DMS53 (cell line): ENCODE data around the gene RGS6.

ENCODE experiments used
- DNase-seq: peaks from one replicate; lab custom pipeline; 2025; lab: John Stamatoyannopoulos, UW

The RGS6 gene

GRCh38 chr14:71947947-71948500, 15.8 kb downstream of the RGS6 start:
- no peak for DNase-seq

- no peak for DNase-seq
Measured at GRCh38 chr14:71952381-71953363, 20.4 kb downstream of the RGS6 start.

GRCh38 chr14:71956920-71957563, 24.8 kb downstream of the RGS6 start:
- DNase-seq, result no peak

GRCh38 chr14:71959055-71959454, 26.8 kb downstream of the RGS6 start:
- no peak for DNase-seq

GRCh38 chr14:71960494-71961353, 28.5 kb downstream of the RGS6 start:
- DNase-seq, result no peak

- no peak for DNase-seq
Measured at GRCh38 chr14:71961972-71962371, 29.7 kb downstream of the RGS6 start.

- DNase-seq, result no peak
Measured at GRCh38 chr14:71964716-71965115, 32.5 kb downstream of the RGS6 start.

- no peak for DNase-seq
Measured at GRCh38 chr14:71966528-71966927, 34.3 kb downstream of the RGS6 start.

GRCh38 chr14:71967704-71968103, 35.5 kb downstream of the RGS6 start:
- DNase-seq, result no peak

GRCh38 chr14:71970272-71970671, 38.0 kb downstream of the RGS6 start:
- no peak for DNase-seq

- no peak for DNase-seq
Measured at GRCh38 chr14:71985538-71986189, 53.4 kb downstream of the RGS6 start.

GRCh38 chr14:71988476-71988875, 56.2 kb downstream of the RGS6 start:
- no peak for DNase-seq

- no peak for DNase-seq
Measured at GRCh38 chr14:71988939-71989338, 56.7 kb downstream of the RGS6 start.

GRCh38 chr14:71994416-71994815, 62.2 kb downstream of the RGS6 start:
- no peak for DNase-seq

- no peak for DNase-seq
Measured at GRCh38 chr14:71995741-71996140, 63.5 kb downstream of the RGS6 start.

- DNase-seq, result no peak
Measured at GRCh38 chr14:71996610-71997009, 64.4 kb downstream of the RGS6 start.

- DNase-seq, result no peak
Measured at GRCh38 chr14:72000907-72001306, 68.7 kb downstream of the RGS6 start.

GRCh38 chr14:72002731-72003130, 70.5 kb downstream of the RGS6 start:
- no peak for DNase-seq

- no peak for DNase-seq
Measured at GRCh38 chr14:72008666-72009065, 76.4 kb downstream of the RGS6 start.

GRCh38 chr14:72010474-72010873, 78.2 kb downstream of the RGS6 start:
- DNase-seq, result no peak

GRCh38 chr14:72013721-72014345, 81.6 kb downstream of the RGS6 start:
- DNase-seq, result no peak
